HG03432 (cell line): ENCODE measurements around the gene ARRB1.

Experiments
- ATAC-seq: cut with Tn5 transposase; IDR thresholded peaks from one replicate; pipeline ENCODE4 v1.9.1; 2021; ENCODE audit warnings: mild to moderate bottlenecking, moderate library complexity; ENCODE audit not compliant: unreplicated experiment

The ARRB1 gene

GRCh38 chr11:75237050-75237449 is 114.4 kb downstream of the ARRB1 start:
- no peak for ATAC-seq

GRCh38 chr11:75236062-75236461 is 115.4 kb downstream of the ARRB1 start:
- no peak for ATAC-seq

- no peak for ATAC-seq
These were observed 117.7 kb downstream of the ARRB1 start for GRCh38 chr11:75233754-75234172.

GRCh38 chr11:75230621-75231020 is 120.8 kb downstream of the ARRB1 start:
- ATAC-seq = no peak

GRCh38 chr11:75229466-75229865 is 122.0 kb downstream of the ARRB1 start:
- ATAC-seq = no peak

- no peak for ATAC-seq
These were observed 125.7 kb downstream of the ARRB1 start for GRCh38 chr11:75225794-75226193.

- ATAC-seq = no peak
These were observed 127.4 kb downstream of the ARRB1 start for GRCh38 chr11:75223954-75224643.

- no peak for ATAC-seq
These were observed 131.6 kb downstream of the ARRB1 start for GRCh38 chr11:75219869-75220268.

- no peak for ATAC-seq
These were observed 136.6 kb downstream of the ARRB1 start for GRCh38 chr11:75214843-75215242.

- ATAC-seq = no peak
These were observed 137.0 kb downstream of the ARRB1 start for GRCh38 chr11:75214411-75214821.
